GM11168 (cell line): Measurements from ENCODE around the gene RAD23A.
"Not testable (repeated sequence)": the region's sequence is repeated elsewhere in the genome, so short reads cannot be mapped to it uniquely, and the experiment has no call there.

Source experiments
- in situ Hi-C: fragments of 300-500 bp; cut with MboI; formaldehyde crosslinking; loops from one replicate; pipeline ENCODE4 v1.12.0; 2022; ENCODE audit warnings: low sequenced_read_pairs; ENCODE audit not compliant: unreplicated experiment

Gene RAD23A

GRCh38 chr19:12953799-12954611, 8.3 kb downstream of the RAD23A start:
- in situ Hi-C loops, result no loop called here

- in situ Hi-C loops, result no loop called here
These were observed 8.9 kb downstream of the RAD23A start for GRCh38 chr19:12954612-12954962.

- in situ Hi-C loops, result not testable (repeated sequence)
These were observed 9.9 kb downstream of the RAD23A start for GRCh38 chr19:12955575-12955974.

- in situ Hi-C loops, result no loop called here
These were observed 10.3 kb downstream of the RAD23A start for GRCh38 chr19:12955996-12956395.

- in situ Hi-C loops, result no loop called here
These were observed 11.1 kb downstream of the RAD23A start, which contains the start of gene GADD45GIP1 for GRCh38 chr19:12956446-12957388. Gene GADD45GIP1, minus strand, starts transcription at chr19:12957223. Its CDS starts 11 bp downstream, at chr19:12957212.

- in situ Hi-C loops, result not testable (repeated sequence)
These were observed 11.8 kb downstream of the RAD23A start for GRCh38 chr19:12957389-12957952.

- in situ Hi-C loops, result no loop called here
These were observed 13.8 kb downstream of the RAD23A start for GRCh38 chr19:12959481-12959880.

- in situ Hi-C loops, result no loop called here
These were observed 19.6 kb downstream of the RAD23A start for GRCh38 chr19:12965017-12965811.

- in situ Hi-C loops, result no loop called here
These were observed 20.1 kb downstream of the RAD23A start for GRCh38 chr19:12965812-12966135.

- in situ Hi-C loops, result no loop called here
These were observed 22.2 kb downstream of the RAD23A start for GRCh38 chr19:12967907-12968306.

GRCh38 chr19:12969292-12969988, 23.8 kb downstream of the RAD23A start, which contains the start of gene DAND5:
Gene DAND5, plus strand, starts transcription at chr19:12969576. Its CDS starts 85 bp downstream, at chr19:12969661.
- in situ Hi-C loops, result no loop called here

GRCh38 chr19:12970070-12970820, 24.6 kb downstream of the RAD23A start:
- in situ Hi-C loops, result loop anchor here (5.0 to 10.0 kb wide), 2 partner anchors 55 to 122 kb away; no protein-coding TSS in a partner anchor

- in situ Hi-C loops, result loop anchor here (5.0 to 10.0 kb wide), 2 partner anchors 52 to 119 kb away; no protein-coding TSS in a partner anchor
These were observed 27.6 kb downstream of the RAD23A start for GRCh38 chr19:12973236-12973635.

GRCh38 chr19:12974301-12975220, 28.9 kb downstream of the RAD23A start:
- in situ Hi-C loops, result loop anchor here (5.0 to 10.0 kb wide), 2 partner anchors 50 to 118 kb away; no protein-coding TSS in a partner anchor

- in situ Hi-C loops, result loop anchor here (10.0 kb wide), 1 partner anchor 50 kb away; no protein-coding TSS in a partner anchor
These were observed 29.6 kb downstream of the RAD23A start for GRCh38 chr19:12975221-12975741.

- in situ Hi-C loops, result loop anchor here (10.0 kb wide), 1 partner anchor 49 kb away; no protein-coding TSS in a partner anchor
These were observed 30.4 kb downstream of the RAD23A start for GRCh38 chr19:12976109-12976508.

GRCh38 chr19:12979974-12980373, 34.3 kb downstream of the RAD23A start:
- in situ Hi-C loops, result loop anchor here (10.0 kb wide), 1 partner anchor 45 kb away; no protein-coding TSS in a partner anchor
